Endothelial cell of umbilical vein (primary cell): ENCODE results near the gene SLITRK4.

Source experiments
- CTCF ChIP-seq, 2 donors: IDR thresholded peaks; 1 replicate in 1 of 2; 2 replicates in 1 of 2; pipeline ENCODE4 v1.5.1; 2011; ENCODE audit warnings: low read length in 2 of 2, mild to moderate bottlenecking in 2 of 2, moderate library complexity in 2 of 2, control low read depth in 1 of 2, inconsistent platforms in 1 of 2, low read depth in 1 of 2; ENCODE audit not compliant: insufficient read depth in 1 of 2; ENCODE audit errors: extremely low read depth in 1 of 2
- EZH2 ChIP-seq: IDR thresholded peaks from 2 replicates; pipeline ENCODE4 v1.6.1; 2012; ENCODE audit warnings: borderline replicate concordance, low read depth, mild to moderate bottlenecking, moderate library complexity, low read length, inconsistent platforms; ENCODE audit not compliant: severe bottlenecking
- FOS ChIP-seq: IDR thresholded peaks from 2 replicates; pipeline ENCODE4 v1.6.1; 2011; ENCODE audit warnings: mild to moderate bottlenecking, low read length, moderate library complexity, borderline replicate concordance; ENCODE audit not compliant: insufficient read depth
- GATA2 ChIP-seq: IDR thresholded peaks from 2 replicates; pipeline ENCODE4 v1.7.0; 2011; ENCODE audit warnings: low read depth, mild to moderate bottlenecking, moderate library complexity, mixed read lengths, low read length; ENCODE audit not compliant: insufficient read length, insufficient read depth
- JUN ChIP-seq: IDR thresholded peaks from 2 replicates; pipeline ENCODE4 v1.6.1; 2011; ENCODE audit warnings: borderline replicate concordance, low read depth; ENCODE audit not compliant: insufficient read length, insufficient read depth
- MAX ChIP-seq: IDR thresholded peaks from 2 replicates; pipeline ENCODE4 v1.6.1; 2011; ENCODE audit not compliant: insufficient read depth, insufficient read length
- MYC ChIP-seq: IDR thresholded peaks from one replicate; pipeline ENCODE4 v1.6.1; 2011; ENCODE audit warnings: mild to moderate bottlenecking, low read depth, low read length
- POLR2A ChIP-seq: IDR thresholded peaks from 2 replicates; pipeline ENCODE4 v1.6.1; 2012; ENCODE audit warnings: low read depth, mild to moderate bottlenecking, control low read depth, low read length
- POLR2AphosphoS5 ChIP-seq: IDR thresholded peaks from 2 replicates; pipeline ENCODE4 v1.6.1; 2012; ENCODE audit warnings: low read depth, mild to moderate bottlenecking, control low read depth, low read length, moderate library complexity; ENCODE audit not compliant: insufficient read depth

GRCh38 chrX:143642426-143642825, 6.5 kb upstream of the SLITRK4 start:
- TF ChIP-seq MAX (no peak), CTCF (IDR thresholded peaks at IDR 0.05; ENCODE audit: extremely low read depth in 1 of 2, insufficient read depth in 1 of 2, low read depth in 1 of 2, low read length in 2 of 2) (no peak), EZH2 (no peak), POLR2AphosphoS5 (no peak), POLR2A (no peak), JUN (no peak), FOS (no peak), GATA2 (no peak), MYC (no peak)
